ENCODE results near the gene SEMA6C. TPM values are rescaled to one million over a fixed set of nuclear protein-coding genes. Genes with fewer than 3 reads are reported as not detected.
A peak's percentile ranks its signal among the peaks of the same experiment; 100 is the strongest.

SEMA6C gene
- total and polyA plus RNA-seq, 2 of the 13 experiments (the other 11 are each of a cell fraction or from before 2014, with no cell fraction given), result 1.4 to 2.9 TPM

DNA sequence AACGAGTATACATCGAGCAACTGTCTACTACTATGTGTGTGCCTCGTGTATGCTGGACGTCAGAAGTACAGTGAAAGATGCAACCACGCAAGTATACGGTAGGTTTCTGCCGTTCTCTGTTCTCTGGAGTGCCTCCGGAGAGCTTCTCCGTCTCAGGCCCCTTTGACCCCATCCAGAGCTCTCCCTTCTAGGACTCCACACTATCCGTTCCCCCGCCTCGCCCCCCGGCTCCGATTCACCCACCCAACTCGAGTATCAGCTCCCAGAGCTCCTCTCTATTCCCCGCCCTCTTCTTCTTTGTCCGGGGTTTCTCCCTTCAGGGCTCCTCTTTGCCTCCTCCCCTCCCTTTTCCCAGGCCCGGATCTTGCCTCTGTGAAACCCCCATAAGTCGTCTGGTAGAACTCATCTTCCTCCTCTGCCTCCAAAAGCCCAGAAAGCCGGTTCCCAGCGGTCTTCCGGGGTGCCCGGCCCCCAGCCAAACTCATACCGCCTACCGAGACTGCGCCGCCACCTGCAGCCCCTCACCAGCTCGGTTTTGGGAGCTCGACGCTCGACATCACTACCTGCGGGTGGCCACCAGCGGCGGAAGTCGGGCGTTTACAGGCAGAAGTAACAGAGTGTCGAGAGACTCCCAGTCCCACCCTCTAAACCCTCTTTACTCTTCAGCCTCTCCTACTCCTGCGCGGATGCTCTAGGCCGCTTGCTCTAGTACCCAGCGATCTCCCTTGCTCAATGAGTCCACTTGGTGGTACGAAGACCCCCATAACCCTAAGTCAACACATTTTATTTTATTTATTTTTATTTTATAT, 43.4 kb upstream of the SEMA6C start, which contains the start of gene VPS72 (continued):
- TF ChIP-seq, protein P1, sequence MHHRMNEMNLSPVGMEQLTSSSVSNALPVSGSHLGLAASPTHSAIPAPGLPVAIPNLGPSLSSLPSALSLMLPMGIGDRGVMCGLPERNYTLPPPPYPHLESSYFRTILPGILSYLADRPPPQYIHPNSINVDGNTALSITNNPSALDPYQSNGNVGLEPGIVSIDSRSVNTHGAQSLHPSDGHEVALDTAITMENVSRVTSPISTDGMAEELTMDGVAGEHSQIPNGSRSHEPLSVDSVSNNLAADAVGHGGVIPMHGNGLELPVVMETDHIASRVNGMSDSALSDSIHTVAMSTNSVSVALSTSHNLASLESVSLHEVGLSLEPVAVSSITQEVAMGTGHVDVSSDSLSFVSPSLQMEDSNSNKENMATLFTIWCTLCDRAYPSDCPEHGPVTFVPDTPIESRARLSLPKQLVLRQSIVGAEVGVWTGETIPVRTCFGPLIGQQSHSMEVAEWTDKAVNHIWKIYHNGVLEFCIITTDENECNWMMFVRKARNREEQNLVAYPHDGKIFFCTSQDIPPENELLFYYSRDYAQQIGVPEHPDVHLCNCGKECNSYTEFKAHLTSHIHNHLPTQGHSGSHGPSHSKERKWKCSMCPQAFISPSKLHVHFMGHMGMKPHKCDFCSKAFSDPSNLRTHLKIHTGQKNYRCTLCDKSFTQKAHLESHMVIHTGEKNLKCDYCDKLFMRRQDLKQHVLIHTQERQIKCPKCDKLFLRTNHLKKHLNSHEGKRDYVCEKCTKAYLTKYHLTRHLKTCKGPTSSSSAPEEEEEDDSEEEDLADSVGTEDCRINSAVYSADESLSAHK (CRISPR knock-in tag; IDR thresholded peaks at IDR 0.05; ENCODE audit: borderline replicate concordance), result no peak
- TF ChIP-seq ZSCAN30 (CRISPR knock-in tag; IDR thresholded peaks at IDR 0.05) (no peak), CCAR2 (optimal IDR thresholded peaks at IDR 0.05; ENCODE audit: low read depth, low read length) (peak; percentile 93), POGZ (CRISPR knock-in tag; IDR thresholded peaks at IDR 0.05) (peak; percentile 44), RXRA (CRISPR knock-in tag; IDR thresholded peaks at IDR 0.05) (0 out of 2 replicates have a peak, but pooled peaks have one; percentile 34), ZNF607 (CRISPR knock-in tag; IDR thresholded peaks at IDR 0.05; ENCODE audit: borderline replicate concordance) (peak; percentile 58; the same call in 1 of the 2 replicates), RBM22 (optimal IDR thresholded peaks at IDR 0.05; ENCODE audit: low read length) (no peak), PRDM10 (CRISPR knock-in tag; IDR thresholded peaks at IDR 0.05; ENCODE audit: low read depth) (0 out of 2 replicates have a peak, but pooled peaks have one; percentile 38), ZFP90 (CRISPR knock-in tag; IDR thresholded peaks at IDR 0.05; ENCODE audit: borderline replicate concordance) (peak; percentile 58; the same call in 1 of the 2 replicates), ZNF605 (CRISPR knock-in tag; IDR thresholded peaks at IDR 0.05) (peak; percentile 95), JUND (CRISPR knock-in tag; IDR thresholded peaks at IDR 0.05) (0 out of 2 replicates have a peak, but pooled peaks have one; percentile 52), ZNF703 (CRISPR knock-in tag; IDR thresholded peaks at IDR 0.05; ENCODE audit: borderline replicate concordance) (no peak), MLX (CRISPR knock-in tag; IDR thresholded peaks at IDR 0.05) (peak; percentile 47; the same call in 1 of the 2 replicates), KLF6 (CRISPR knock-in tag; IDR thresholded peaks at IDR 0.05) (peak; percentile 91), ZNF281 (CRISPR knock-in tag; IDR thresholded peaks at IDR 0.05; ENCODE audit: borderline replicate concordance) (no peak; the same call in 1 of the 2 replicates), SIN3B (IDR thresholded peaks at IDR 0.05; ENCODE audit: low read length) (peak; percentile 79; the same call in 1 of the 2 replicates)
- TF ChIP-seq, protein P2, sequence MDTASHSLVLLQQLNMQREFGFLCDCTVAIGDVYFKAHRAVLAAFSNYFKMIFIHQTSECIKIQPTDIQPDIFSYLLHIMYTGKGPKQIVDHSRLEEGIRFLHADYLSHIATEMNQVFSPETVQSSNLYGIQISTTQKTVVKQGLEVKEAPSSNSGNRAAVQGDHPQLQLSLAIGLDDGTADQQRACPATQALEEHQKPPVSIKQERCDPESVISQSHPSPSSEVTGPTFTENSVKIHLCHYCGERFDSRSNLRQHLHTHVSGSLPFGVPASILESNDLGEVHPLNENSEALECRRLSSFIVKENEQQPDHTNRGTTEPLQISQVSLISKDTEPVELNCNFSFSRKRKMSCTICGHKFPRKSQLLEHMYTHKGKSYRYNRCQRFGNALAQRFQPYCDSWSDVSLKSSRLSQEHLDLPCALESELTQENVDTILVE (CRISPR knock-in tag; IDR thresholded peaks at IDR 0.05), result peak; percentile 74
